Fibroblast of skin of right biceps (primary cell): ENCODE data around the gene KCMF1.
A peak's percentile ranks its signal among the peaks of the same experiment; 100 is the strongest.

Source experiments
- DNase-seq: peaks from one replicate; pipeline ENCODE4 v3.0.0-alpha.2; 2013

Gene KCMF1

DNA sequence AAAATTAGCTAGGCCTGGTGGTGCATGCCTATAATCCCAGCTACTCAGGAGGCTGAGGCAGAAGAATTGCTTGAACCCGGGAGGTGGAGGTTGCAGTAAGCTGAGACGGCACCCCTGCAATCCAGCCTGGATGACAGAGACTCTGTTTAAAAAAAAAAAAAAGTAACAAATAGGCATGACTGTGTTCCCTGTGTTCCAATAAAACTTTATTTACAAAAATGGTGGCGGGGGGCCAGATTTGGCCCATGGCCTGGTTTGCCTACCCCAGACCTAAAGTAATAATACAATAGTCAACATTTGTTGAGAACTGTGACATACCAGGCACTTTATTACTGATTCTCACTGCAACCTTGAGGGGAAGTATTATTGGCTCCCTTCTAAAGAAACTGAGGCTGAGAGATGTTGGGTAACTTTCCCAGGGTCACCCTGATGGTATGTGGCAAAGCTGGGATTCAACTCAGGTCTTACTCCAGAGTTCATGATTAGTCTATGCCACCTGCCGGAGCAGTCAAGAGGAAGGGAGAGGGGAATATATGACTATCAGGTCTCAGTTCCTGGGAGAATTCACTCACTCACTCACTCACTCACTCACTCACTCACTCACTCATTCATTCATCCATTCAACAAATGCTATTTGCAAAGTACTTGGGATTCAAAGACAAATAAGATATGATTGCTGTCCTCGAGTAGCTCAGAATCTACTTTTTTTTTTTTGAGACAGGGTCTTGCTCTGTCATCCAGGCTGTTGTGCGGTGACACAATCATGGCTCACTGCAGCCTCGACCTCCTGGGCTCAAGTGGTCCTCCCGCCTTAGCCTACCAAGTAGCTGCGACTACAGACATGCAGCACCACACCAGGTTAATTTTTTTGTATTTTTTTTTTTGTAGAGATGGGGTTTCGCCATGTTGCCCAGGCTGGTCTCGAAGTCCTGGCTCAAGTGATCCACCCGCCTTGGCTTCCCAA, 14.3 kb upstream of the KCMF1 start:
- no peak for DNase-seq

DNA sequence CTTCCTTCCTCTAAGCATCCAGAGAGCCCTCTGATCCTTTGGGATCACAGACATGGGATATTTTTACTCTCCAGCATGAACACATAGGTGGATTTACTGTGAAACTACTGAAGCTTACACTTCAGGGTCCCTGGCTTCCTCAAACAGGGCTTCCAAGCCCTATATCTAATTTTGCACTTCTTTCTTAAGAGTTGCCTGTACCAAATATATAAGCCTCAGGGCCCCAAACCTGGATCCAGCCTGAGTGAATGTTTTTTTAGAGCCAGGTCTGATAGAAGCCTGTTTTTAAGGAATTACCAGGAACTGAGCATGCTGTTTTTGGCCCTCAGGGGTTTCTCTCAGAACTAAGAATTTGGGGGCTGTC, 13.2 kb upstream of the KCMF1 start:
- no peak for DNase-seq

DNA sequence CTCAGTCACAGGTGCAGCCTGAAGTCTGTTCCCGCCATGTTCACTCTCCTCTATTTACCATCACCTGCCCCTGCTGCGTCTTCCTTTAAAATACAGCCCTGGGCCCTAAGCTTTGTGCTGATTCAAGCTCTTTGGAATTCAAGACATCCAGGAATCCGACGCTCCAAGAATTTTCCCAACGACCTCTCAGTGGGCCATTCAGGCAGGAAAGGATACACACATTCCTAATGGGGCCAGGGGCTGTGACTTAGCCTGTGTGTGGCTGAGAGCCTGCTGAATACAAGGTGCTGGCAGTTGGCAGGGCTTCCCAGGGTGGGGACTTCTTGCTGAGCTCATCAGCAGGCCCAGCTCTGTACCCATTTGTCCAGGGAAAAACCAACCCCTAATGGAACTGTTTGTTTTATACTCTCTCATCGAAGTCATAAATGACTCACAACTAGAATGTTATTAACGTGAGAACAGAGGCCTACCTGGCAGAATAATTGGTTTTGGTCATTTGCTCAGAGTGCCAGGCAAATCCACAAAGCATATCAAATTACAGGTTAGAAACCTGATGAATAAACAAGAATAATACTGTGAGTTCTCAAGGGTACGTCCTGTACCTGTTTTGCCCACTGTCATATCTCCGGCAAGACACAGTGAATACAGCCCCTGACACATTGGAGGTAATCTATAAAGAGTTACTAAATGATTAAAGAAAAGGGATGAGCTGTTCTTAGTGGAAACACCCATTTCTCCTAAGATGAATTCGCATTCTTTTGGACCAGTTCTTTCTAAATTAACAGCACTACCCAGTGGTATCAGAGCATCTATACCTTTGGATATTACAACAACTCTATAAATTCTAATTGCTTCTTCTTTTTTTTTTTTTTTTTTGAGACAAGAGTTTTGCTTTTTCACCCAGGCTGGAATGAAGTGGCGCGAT, 12.6 kb upstream of the KCMF1 start:
- peak; percentile 97 for DNase-seq

DNA sequence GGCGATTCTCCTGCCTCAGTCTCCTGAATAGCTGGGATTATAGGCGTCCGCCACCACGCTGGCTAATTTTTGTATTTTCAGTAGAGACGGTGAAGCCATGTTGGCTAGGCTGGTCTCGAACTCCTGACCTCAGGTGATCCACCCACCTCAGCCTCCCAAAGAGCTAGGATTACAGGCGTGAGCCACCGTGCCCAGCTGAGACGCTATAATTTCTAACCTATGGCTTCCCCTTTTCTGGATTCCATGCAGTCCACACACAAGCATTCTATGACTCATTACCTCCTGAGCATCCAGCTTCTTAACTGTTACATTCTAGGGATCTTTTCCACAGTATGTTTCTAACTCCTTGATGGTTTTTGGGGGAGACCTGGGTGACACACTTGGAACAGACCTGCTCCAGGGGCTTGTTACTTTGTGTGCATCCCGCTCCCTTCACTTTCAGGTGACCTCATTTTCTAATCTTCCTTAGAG, 11.8 kb upstream of the KCMF1 start:
- peak; percentile 89 for DNase-seq

DNA sequence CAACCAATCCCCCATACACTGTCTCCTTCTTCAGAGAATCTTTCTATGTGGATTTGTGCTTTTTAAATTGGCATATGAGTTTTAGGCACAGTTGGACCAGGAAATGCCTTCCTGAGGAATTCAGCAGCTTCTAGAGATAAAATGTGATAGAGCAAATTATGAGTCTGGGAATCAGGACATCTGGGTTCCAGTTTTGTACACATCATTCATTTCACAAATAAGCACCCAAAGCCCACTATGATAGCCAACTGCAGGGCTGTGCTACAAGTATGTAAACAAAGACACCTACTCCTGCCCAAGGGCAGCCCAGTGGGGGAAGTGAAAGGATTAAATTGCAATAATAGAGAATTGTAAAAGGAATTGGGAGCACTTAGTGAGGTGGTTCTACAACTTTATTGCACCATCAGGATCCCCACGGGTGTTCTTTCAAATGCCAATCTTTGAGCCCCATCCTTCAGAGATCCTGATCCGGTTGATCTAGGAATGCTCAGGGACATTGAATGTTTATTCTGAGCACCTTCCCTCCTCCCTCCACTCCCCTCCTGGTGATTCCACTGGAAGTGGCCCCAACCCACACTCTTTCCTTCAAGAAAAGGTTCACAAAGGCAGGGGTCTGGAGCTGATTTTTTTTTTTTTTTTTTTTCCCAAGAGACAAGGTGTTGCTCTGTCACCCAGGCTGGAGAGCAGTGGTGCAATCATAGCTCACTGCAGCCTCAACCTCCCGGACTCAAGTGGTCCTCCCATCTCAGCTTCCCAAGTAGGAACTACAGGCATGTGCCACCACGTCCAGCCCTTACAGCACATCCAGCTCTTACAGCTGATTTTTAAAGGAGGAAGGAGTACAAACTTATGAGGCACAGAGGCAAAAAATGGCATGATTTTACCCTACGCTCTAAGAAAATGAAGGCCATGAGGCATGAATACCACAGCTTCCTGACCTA, 11.1 kb upstream of the KCMF1 start:
- no peak for DNase-seq

DNA sequence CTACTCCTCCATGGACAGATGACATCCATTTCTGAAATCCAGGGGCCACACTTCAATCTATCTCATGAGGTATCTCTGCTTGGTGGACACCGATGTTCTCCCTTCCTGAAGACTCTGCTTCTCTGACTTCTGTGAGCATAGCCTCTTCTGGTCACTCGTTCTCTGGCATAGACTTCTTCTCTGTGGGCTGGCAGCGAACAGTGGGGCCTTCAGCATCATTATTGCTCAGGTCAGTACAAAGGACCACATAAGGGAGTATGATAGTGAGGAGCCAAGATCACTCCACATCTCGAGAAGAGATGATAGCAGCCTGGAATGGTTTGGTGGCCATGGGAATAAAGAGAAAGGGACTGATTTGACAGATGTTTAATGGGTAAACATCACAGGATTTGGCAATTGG, 8.0 kb upstream of the KCMF1 start:
- DNase-seq, result no peak

DNA sequence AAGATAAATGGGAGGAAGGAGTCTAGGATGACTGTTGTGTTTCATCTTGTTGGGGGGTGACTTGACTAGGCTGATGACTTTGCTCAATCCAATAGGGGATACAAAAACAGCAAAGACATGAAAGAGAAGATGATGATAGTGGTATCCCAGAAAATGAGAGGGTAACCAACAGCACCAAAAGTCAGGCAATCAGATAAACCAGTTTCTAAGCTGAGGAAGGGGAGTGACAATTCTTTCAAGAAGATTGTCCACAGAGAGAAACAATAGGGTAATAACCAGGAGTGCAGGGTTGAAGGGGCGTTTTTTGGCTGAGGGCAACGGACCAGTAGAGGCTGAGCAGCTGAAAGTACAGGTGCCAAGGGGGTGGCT, 7.7 kb upstream of the KCMF1 start:
- no peak for DNase-seq

DNA sequence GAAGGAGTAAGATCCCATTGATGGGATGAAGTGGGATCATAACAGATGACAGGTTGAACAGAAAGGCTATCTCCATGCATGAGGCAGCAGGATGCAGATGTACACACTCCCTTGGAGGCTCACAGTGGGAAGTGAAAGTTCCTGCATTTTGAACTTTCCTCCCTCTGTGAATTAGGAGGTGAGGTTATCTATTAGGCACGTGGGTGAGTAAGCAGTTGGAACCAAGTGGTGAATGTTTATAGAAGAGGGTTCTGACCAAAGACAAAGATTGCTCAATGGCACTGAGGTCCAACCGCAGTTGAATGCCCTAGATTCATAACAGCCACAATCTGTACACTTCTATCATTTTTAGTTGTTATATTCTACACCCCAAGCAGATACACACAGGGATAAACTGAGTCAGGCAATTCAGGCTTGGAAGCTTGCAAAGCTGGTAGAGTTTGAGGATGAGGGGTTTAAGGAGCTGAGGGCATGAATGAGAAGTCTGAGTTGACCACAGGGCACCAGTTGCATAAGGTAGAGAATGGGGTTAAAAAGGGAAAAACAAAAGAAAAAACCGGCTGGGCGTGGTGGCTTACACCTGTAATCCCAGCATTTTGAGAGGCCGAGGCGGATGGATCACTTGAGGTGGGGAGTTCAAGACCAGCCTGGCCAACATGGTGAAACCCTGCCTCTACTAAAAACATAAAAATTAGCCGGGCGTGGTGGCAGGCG, 7.1 kb upstream of the KCMF1 start:
- peak; percentile 63 for DNase-seq

DNA sequence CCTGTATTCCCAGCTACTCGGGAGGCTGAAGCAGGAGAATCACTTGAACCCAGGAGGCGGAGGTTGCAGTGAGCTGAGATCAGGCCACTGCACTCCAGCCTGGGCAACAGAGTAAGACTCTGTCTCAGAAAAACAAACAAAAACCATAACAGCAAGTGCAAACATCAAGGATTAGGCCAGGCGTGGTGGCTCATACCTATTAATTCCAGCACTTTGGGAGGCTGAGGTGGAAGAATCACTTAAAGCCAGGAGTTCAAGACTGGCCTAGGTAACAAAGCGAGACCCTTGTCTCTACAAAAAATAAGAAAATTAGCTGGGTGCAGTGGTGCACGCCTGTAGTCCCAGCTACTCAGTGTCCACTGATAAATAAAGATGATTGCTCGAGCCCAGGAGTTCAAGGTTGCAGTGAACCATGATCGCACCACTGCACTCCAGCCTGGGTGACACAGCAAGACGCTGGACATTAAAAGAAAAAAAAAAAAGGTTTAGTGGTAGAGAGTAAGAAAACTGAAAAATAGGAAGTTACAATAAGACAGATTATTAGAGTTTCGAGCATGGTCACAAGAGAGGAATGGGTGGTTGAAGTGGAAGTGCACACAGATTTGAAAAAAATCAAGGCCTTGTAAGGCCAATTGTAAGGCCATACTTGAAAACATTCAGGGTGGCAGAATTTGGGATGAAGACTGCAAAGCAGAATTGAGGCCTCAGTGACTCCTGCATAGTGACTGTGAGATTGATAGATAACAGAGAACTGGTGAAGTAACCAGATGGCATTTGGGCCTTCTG, 6.4 kb upstream of the KCMF1 start:
- no peak for DNase-seq

DNA sequence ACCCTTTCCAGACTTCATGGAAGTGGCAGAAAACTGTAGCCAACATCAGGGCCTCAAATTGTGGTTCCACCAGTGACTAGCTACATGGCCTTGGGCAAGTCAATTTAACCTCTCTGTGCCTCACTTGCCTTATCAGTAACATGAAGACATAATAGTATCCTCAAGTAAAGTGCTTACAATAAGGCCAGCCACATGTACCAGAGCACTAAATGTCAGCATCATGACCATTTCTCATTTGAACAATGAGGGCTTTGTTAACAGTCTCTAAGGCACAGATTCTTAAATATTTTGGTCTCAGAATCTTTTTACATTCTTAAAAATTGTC, 5.8 kb upstream of the KCMF1 start:
- DNase-seq, result no peak

DNA sequence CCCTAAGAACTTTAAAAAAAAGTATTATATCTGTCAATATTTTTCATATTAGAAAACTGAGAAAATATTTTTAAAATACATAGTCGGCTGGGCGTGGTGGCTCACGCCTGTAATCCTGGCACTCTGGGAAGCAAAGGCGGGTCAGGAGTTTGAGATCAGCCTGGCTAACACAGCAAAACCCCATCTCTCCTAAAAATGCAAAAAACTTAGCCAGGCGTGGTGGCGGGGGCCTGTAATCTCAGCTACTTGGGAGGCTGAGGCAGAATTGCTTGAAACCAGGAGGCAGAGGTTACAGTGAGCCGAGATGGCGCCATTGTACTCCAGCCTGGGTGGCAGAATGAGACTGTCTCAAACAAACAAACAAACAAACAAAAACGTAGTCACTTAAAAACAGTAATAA, 5.1 kb upstream of the KCMF1 start:
- no peak for DNase-seq

DNA sequence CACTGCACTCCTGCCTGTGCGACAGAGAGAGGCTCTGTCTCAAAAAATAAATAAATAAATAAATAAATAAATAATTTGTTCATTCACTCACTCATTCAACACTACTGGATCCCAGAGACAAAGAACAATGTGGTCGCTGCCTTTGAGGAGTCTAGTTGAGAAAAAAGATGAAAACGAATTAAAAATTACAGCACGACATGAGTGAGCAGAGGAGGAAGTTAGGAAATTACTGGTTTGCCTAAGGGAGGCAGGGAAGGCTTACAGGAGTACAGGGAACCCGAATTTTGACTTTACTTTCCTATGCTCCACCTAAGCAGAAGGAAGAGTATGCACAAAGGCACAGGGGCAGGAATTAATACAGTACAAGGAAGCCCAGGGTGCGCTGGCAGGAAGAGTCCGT, 4.2 kb upstream of the KCMF1 start:
- DNase-seq, result no peak

DNA sequence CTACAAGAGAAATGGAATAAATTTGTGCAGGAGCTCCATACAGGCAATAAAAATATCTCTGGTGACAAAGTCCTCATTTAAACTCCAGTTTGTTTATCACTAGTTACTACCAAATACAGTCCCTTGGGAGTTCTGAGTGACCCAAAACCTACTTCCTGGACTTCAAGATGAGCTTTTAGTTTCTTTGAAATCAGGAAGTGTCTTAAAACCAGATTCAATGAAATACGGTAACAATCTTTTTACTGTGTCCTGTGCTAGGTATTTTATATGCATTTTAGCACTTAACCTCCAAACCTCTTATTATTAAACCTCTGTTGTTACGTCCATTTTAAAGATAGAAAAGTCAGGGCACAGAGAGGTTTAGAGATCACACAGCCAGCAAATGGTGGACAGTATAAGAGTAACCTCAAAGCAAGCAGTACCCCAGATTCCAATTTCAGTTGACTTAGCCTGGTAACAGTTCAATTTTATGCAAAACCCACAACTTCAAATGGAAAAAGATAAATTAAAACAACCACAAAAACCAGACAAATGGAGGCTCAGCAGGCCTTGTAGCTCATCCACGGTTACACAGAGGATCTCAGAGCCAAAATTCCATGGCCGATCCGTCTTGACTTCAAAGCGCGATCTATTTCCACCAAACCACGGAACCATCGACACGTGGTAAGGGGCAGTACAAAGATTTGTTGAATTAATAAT, 1.3 kb upstream of the KCMF1 start:
- no peak for DNase-seq

DNA sequence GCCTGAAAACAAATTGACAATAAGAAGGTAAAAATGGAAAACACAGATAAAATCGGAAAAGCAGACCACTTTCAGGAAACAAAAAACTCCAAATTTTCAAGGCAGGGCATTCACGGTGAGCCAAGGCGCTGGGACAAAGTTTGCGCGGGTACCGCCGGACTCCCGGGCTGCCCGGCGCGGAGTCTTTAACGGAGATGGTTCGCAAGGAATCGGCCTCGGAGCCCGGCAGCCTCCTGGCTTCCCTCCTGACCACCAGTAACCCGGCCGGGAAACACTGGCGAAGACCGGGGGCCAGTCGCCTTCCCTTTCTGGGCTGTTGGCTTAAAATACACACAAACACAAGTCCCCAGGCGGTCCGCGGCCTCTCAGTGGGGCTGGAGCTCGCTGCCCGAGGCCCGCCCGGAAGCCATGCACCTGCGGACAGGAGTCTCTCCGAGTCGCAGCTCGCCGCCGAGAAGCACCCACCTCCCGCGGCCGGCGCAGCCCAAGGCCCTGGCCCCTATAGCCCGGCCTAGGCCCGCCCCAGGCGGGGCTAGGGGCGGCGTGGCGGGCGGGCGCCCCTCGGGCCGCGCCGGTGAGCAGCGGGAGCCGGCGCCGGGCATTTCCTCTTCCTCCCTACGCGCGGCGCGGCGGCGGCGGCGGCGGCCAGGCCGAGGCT, 622 bp upstream of the KCMF1 start:
- peak; percentile 59 for DNase-seq

DNA sequence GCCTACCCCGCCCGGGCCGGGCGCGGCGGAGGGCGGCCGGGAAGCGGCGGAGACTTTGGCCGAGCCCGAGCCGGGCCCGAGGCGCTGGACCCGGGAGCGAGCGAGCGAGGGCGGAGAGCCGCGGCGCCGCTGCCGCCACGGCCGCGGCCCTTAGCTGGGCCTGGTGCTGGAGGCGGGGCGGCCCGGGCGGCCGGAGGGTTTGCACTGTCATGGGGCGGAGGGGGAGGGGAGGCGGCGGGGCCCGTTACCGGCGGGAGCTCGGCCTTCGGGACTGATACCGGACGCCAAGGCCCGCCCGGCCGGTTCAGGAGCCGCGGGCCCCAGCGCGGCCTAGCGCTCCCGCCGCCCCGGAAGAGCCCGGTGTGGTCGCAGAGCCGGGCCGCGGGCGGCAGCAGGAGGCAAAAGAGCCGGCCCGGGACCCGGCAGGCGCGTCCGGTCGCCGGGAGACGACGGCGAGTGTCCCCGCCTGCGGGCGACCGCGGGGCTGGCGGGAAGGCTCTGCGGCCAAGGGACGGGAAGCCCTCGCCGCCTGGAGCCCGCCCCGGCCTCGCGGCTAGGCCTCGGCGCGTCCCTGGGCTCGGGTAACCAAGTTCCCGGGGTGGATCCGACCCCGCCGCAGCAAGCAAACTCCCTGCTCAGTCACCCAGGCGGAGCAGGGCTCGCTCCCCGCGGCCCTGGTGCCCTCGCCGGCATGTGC, 697 bp downstream of the KCMF1 start:
- DNase-seq, result peak; percentile 56

DNA sequence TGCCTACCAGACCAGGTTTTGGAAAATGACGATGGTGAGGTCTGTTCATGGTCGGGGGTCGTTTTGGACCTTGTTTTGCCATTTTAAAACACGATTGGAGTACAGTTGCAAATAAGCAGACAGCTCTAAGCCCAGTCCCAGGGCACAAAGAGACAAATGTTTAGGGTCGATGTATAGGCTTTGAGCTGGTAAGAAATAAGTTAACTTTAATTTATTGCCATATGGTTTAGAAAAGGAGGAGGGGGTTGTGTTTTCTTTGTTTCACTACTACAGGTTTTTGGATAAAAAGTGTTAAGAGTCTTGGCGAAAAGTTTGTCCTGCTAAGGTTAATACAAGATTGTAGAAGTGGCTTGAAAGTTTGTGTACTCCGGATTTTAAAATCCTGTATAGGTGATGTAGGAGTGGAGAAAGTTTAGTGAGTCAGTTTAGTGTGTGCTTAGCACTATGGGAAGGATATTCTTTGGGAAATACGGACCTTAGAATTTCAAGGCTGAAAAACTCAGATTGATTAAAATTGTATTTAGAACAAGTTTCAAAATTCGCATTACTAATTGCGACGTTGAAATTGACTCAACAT, 1.3 kb downstream of the KCMF1 start:
- no peak for DNase-seq

DNA sequence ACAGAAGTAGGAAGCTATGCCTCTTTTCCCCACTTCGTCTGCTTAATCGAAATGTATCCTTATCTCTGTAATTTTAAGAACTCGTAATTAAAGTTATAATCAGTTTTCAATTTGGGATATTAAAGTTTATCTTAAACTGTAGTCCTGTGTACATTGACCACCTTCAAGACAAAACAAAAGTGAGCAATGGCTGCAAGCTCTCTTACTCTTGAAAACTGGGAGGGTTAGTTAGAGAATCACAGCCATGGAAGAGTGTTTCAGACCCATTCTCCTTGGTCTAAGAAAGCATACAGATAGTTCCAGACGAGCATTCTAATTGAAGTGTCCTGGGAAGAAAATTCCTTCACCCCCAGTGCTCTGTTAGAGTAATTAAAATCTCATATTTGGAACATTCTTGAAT, 2.0 kb downstream of the KCMF1 start:
- no peak for DNase-seq

DNA sequence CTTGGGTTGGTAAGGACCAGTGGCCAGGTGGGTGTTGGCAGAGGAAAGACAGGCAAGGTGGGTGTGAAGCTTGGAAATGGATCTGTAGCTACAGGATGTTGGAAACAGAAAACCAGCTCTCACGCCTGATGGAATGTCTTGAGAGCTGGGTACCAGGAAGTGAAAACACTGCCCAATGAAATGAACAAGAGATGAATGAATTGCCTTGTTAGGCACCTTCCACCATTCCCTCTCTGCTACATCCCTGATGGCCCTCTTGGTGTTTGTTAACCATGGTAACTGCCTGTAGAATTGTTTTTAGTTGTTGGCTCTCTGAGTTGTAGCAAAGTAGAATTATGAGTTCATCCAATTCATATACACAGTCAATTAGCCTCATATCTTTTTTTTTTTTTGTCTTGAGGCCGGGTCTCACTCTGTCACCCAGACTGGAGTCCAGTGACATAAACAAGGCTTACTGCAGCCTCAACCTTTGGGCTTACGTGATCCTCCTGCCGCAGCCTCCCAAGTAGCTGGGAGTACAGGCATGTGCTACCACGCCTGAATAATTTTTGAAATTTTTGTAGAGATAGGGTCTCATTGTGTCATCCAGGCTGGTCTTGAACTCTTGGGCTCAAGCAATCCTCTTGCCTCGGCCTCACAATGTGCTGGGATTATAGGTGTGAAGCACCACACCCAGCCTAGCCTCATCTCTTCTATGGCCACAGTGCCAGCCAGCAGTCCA, 9.5 kb downstream of the KCMF1 start:
- DNase-seq, result no peak
